Endodermal cell (in vitro differentiated cells): Measurements from ENCODE around the gene MINDY1. TPM values are rescaled to one million over a fixed set of nuclear protein-coding genes. Genes with fewer than 3 reads are reported as not detected.

Experiments
- DNase-seq: peaks from one replicate; pipeline ENCODE4 v3.0.0-alpha.2; 2017
- H3K27ac ChIP-seq: 2 replicates; pipeline ENCODE4 v1.5.1; 2013; ENCODE audit warnings: mild to moderate bottlenecking, low read depth, low read length, moderate library complexity
- H3K27me3 ChIP-seq: 2 replicates; pipeline ENCODE4 v1.6.1; 2013; ENCODE audit warnings: mild to moderate bottlenecking, low read length, moderate library complexity; ENCODE audit not compliant: insufficient read depth, control insufficient read depth, poor library complexity, severe bottlenecking
- H3K36me3 ChIP-seq: 2 replicates; pipeline ENCODE4 v1.7.0; 2013; ENCODE audit warnings: mild to moderate bottlenecking, low read length, moderate library complexity; ENCODE audit not compliant: control insufficient read depth, insufficient read depth
- H3K4me1 ChIP-seq: one replicate; pipeline ENCODE4 v1.7.0; 2013; ENCODE audit warnings: low read length; ENCODE audit not compliant: control insufficient read depth, insufficient read depth
- H3K4me3 ChIP-seq: 2 replicates; pipeline ENCODE4 v1.5.1; 2013; ENCODE audit warnings: mild to moderate bottlenecking, low read length, moderate library complexity
- H3K9ac ChIP-seq: 2 replicates; pipeline ENCODE4 v1.6.1; 2013; ENCODE audit warnings: mild to moderate bottlenecking, low read length, moderate library complexity; ENCODE audit not compliant: poor library complexity, severe bottlenecking; ENCODE audit errors: extremely low read depth
- H3K9me3 ChIP-seq: 2 replicates; pipeline ENCODE4 v1.6.1; 2013; ENCODE audit warnings: mild to moderate bottlenecking, low read length, moderate library complexity; ENCODE audit not compliant: control insufficient read depth
- H3K27ac Mint-ChIP-seq: 2 replicates; pipeline ENCODE4 v1.8.0; 2020; ENCODE audit warnings: mixed read lengths
- H3K27me3 Mint-ChIP-seq: 2 replicates; pipeline ENCODE4 v1.8.0; 2021; ENCODE audit warnings: mild to moderate bottlenecking, mixed read lengths; ENCODE audit not compliant: insufficient read depth
- H3K36me3 Mint-ChIP-seq: 2 replicates; pipeline ENCODE4 v1.8.0; 2020; ENCODE audit warnings: low read depth, mixed read lengths
- H3K4me1 Mint-ChIP-seq: 2 replicates; pipeline ENCODE4 v1.8.0; 2020; ENCODE audit warnings: mixed read lengths
- H3K4me3 Mint-ChIP-seq: 2 replicates; pipeline ENCODE4 v1.8.0; 2020; ENCODE audit warnings: mild to moderate bottlenecking, moderate library complexity, mixed read lengths
- H3K9me3 Mint-ChIP-seq: 2 replicates; pipeline ENCODE4 v1.8.0; 2020; ENCODE audit warnings: mild to moderate bottlenecking, mixed read lengths
- CTCF ChIP-seq: fragments of 200-600 bp; sonication (generic); conservative IDR thresholded peaks from 2 replicates; pipeline ENCODE4 v1.5.0; 2021; ENCODE audit warnings: antibody characterized with exemption, mild to moderate bottlenecking
- WGBS, 2 experiments: methylation state at CpG; one replicate each; pipeline versions ENCODE4 v1.1.5 to v1.1.7; 2013; ENCODE audit warnings: missing lambda C conversion rate in 2 of 2, mixed read lengths in 1 of 2; ENCODE audit not compliant: insufficient coverage in 1 of 2, insufficient read length in 1 of 2; 5-methylcytosine and 5-hydroxymethylcytosine counted together
- long read RNA-seq, 4 experiments: library from polyadenylated mRNA in 2 of 4; library from RNA in 1 of 4; library from capped mRNA in 1 of 4; stranded (forward) in 3 of 4; unstranded in 1 of 4; transcript quantifications; one replicate each; pipeline ENCODE4 v2.0.0, GENCODE V29; 2020 to 2021; ENCODE audit warnings: inconsistent platforms in 1 of 4
- polyA plus RNA-seq, 2 experiments: library from polyadenylated mRNA; stranded (reverse); fragments of 50-300 nt; gene quantifications; one replicate each; pipeline ENCODE4 v1.2.3, GENCODE V29; 2013
- total RNA-seq, 2 donors: library from RNA; stranded (reverse); fragmentation: NEBNext Ultra II Directional in 1 of 2; extraction: Animal tissue kit (Norgen Biotek cat#: 25700) in 1 of 2; gene quantifications; 2 replicates in 1 of 2; 3 replicates in 1 of 2; pipeline ENCODE4 v1.2.1, GENCODE V29; 2021

Gene MINDY1, protein sequence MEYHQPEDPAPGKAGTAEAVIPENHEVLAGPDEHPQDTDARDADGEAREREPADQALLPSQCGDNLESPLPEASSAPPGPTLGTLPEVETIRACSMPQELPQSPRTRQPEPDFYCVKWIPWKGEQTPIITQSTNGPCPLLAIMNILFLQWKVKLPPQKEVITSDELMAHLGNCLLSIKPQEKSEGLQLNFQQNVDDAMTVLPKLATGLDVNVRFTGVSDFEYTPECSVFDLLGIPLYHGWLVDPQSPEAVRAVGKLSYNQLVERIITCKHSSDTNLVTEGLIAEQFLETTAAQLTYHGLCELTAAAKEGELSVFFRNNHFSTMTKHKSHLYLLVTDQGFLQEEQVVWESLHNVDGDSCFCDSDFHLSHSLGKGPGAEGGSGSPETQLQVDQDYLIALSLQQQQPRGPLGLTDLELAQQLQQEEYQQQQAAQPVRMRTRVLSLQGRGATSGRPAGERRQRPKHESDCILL
- 10 to 100 TPM in 1 of 2 donors, 1 to 10 TPM in 1; 8.6 to 10.8 TPM for total RNA-seq
- polyA plus RNA-seq (2013, experiment 1 of 2), result 17.8 TPM
- polyA plus RNA-seq (2013, experiment 2 of 2), result 15.8 TPM
- long read RNA-seq, experiment 1, result 0 reads
- long read RNA-seq, experiment 2, partial matches to known transcripts, result 5 of 11 reads
- long read RNA-seq, experiment 2, other reads (novel, unspliced or antisense), result 6 of 11 reads
- long read RNA-seq, experiment 3, partial matches to known transcripts, result 5 of 22 reads
- long read RNA-seq, experiment 3, other reads (novel, unspliced or antisense), result 15 of 22 reads
- long read RNA-seq, experiment 4, result 0 reads

DNA sequence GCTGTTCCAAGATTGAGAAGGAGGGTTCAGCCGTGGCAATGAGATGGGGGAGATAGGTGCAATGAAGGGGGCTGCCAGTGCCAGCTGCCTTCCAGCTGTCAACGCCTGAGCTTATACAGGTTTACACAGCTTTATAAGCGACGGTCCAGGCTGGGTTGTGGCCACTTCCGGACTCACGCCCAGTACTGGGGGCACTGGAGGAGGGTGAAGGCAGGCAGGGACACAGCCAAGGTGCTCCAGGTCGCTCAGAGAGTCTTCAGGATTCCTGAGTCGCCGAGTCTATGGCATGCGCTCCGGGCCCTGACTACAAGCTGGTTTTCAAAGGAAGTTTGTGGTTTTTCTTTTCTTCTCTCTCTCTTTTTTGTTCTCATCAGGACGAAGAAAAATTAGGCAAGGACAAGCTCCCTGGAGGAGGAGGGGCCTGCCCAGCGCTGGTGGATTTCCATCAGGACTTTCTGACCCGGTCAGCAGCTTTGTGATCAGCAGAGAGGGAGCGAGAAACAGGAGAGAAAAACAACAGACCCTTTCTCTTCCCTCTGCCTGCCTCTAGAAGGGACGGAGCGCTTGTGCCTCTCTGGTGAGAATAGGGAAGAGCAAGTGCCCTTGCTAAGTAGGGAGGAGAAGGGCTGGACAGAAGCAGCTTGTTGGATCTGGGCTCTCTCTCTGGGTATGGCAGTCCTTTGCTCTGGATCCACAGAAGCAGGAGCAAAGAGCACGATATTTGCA lies at the start of gene MINDY1:
MINDY1 (minus strand) TSS at position 576 of the 726 bp plus-strand sequence. CDS start 4,285 bp downstream, outside the sequence.
- peak within 1 kb of the TSS; percentile 98 for H3K4me3 Mint-ChIP-seq
- no peaks in the 10 kb centered on the region for H3K27me3 Mint-ChIP-seq
- peak; percentile 72 for TF ChIP-seq CTCF
- H3K9ac ChIP-seq, result peak within 1 kb of the TSS; percentile 85
- H3K9me3 Mint-ChIP-seq, result no peaks in the 10 kb centered on the region
- H3K4me1 ChIP-seq, result peaks cover 9% of the 10 kb centered on the region
- H3K36me3 Mint-ChIP-seq, result no peaks in the 10 kb centered on the region
- no peaks in the 10 kb centered on the region for H3K36me3 ChIP-seq
- peak; percentile 91 for DNase-seq
- peaks cover 37% of the 10 kb centered on the region for H3K4me1 Mint-ChIP-seq
- H3K27ac Mint-ChIP-seq, result peak within 1 kb of the TSS; percentile 96
- 18 to 20% methylated on average over 10 to 18 of the region's 18 CpGs for WGBS, 2 experiments
- no peaks in the 10 kb centered on the region for H3K27me3 ChIP-seq
- H3K4me3 ChIP-seq, result peak within 1 kb of the TSS; percentile 97
- no peaks in the 10 kb centered on the region for H3K9me3 ChIP-seq
- H3K27ac ChIP-seq, result peak within 1 kb of the TSS; percentile 88

GRCh38 chr1:151056149-151056548 lies 49.4 kb upstream of the MINDY1 start:
- H3K27ac ChIP-seq, result no peak overlapping the region
- no peak for DNase-seq
- H3K27ac Mint-ChIP-seq, result peak overlapping the region; percentile 23
- no peaks in the 10 kb centered on the region for H3K9me3 Mint-ChIP-seq
- no peak overlapping the region for H3K4me3 ChIP-seq
- no peaks in the 10 kb centered on the region for H3K27me3 ChIP-seq
- no peak overlapping the region for H3K9ac ChIP-seq
- no peak for TF ChIP-seq CTCF
- H3K4me1 Mint-ChIP-seq, result peaks cover 23% of the 10 kb centered on the region
- H3K9me3 ChIP-seq, result no peaks in the 10 kb centered on the region
- H3K4me3 Mint-ChIP-seq, result no peak overlapping the region
- WGBS, 2 experiments, result 67 to 68% methylated on average over 2 of the region's 2 CpGs
- H3K27me3 Mint-ChIP-seq, result no peaks in the 10 kb centered on the region
- no peaks in the 10 kb centered on the region for H3K4me1 ChIP-seq
- H3K36me3 ChIP-seq, result peaks cover 64% of the 10 kb centered on the region
- peaks cover 61% of the 10 kb centered on the region for H3K36me3 Mint-ChIP-seq

DNA sequence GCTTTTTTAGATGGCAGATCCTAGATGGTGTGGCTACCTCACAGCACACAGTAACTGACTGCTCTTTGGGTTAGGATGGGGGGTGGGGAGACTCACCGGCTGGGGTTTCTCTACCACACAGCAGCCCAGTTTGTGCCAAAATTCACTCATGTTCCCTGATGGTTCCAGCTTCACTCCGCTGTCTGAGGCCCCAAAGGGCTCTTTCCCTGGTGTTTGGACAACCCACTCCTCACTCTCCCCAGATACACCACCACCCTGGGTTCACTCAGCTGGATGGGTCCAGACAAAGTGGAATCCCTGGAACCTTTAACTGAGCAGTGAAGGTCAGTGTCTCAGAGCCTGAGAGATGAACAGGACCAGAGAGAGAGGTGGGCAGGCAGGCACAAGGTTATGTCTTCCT lies 48.9 kb upstream of the MINDY1 start:
- Histone ChIP-seq H3K4me1 (no peaks in the 10 kb centered on the region), H3K27ac (no peak overlapping the region), H3K36me3 (peaks cover 68% of the 10 kb centered on the region), H3K4me3 (no peak overlapping the region), H3K9ac (no peak overlapping the region), H3K27me3 (no peaks in the 10 kb centered on the region), H3K9me3 (no peaks in the 10 kb centered on the region)
- no peak overlapping the region for H3K27ac Mint-ChIP-seq
- WGBS, 2 experiments, result 80% methylated on average over 1 of the region's 2 CpGs; no CpG with 5 or more reads in 1 of the 2 experiments
- no peak for TF ChIP-seq CTCF
- H3K4me3 Mint-ChIP-seq, result no peak overlapping the region
- peaks cover 63% of the 10 kb centered on the region for H3K36me3 Mint-ChIP-seq
- no peaks in the 10 kb centered on the region for H3K27me3 Mint-ChIP-seq
- H3K9me3 Mint-ChIP-seq, result no peaks in the 10 kb centered on the region
- no peak for DNase-seq
- peaks cover 22% of the 10 kb centered on the region for H3K4me1 Mint-ChIP-seq
